Neural crest cell (in vitro differentiated cells): Measurements from ENCODE around the gene ZNF692. TPM values are rescaled to one million over a fixed set of nuclear protein-coding genes. Genes with fewer than 3 reads are reported as not detected.

Experiments
- DNase-seq: peaks from one replicate; pipeline ENCODE4 v3.0.0; 2021; ENCODE audit warnings: low read depth, mixed read lengths, low spot score
- H3K27ac Mint-ChIP-seq: one replicate; pipeline ENCODE4 v1.8.0; 2021; ENCODE audit warnings: mild to moderate bottlenecking, mixed read lengths; ENCODE audit not compliant: unreplicated experiment
- H3K27me3 Mint-ChIP-seq: 2 replicates; pipeline ENCODE4 v1.8.0; 2021; ENCODE audit warnings: low read depth, mild to moderate bottlenecking, mixed read lengths
- H3K36me3 Mint-ChIP-seq: 2 replicates; pipeline ENCODE4 v1.8.0; 2021; ENCODE audit warnings: low read depth, mild to moderate bottlenecking, mixed read lengths
- H3K4me1 Mint-ChIP-seq: 2 replicates; pipeline ENCODE4 v1.8.0; 2021; ENCODE audit warnings: mixed read lengths
- H3K4me3 Mint-ChIP-seq: one replicate; pipeline ENCODE4 v1.8.0; 2021; ENCODE audit warnings: mild to moderate bottlenecking, mixed read lengths
- H3K9me3 Mint-ChIP-seq: 2 replicates; pipeline ENCODE4 v1.8.0; 2021; ENCODE audit warnings: mixed read lengths
- CTCF ChIP-seq: fragments of 200-600 bp; sonication (generic); conservative IDR thresholded peaks from 2 replicates; pipeline ENCODE4 v1.5.0; 2021; ENCODE audit warnings: antibody characterized with exemption, mild to moderate bottlenecking
- total RNA-seq: library from RNA; stranded (reverse); gene quantifications from 2 replicates; pipeline ENCODE4 v1.2.1, GENCODE V29; 2021

ZNF692 gene
- total RNA-seq, 1 donor from 2014 or later: 72.8 TPM

- Mint-ChIP-seq H3K27me3 (peaks cover 7% of the 10 kb centered on the region), H3K27ac (no peak overlapping the region), H3K9me3 (no peaks in the 10 kb centered on the region), H3K4me1 (peaks cover 26% of the 10 kb centered on the region), H3K4me3 (peak overlapping the region; percentile 90), H3K36me3 (peaks cover 12% of the 10 kb centered on the region)
- TF ChIP-seq CTCF: no peak
- DNase-seq: no peak
Measured at GRCh38 chr1:248855580-248855979, 3.3 kb downstream of the ZNF692 start.

- H3K27me3 Mint-ChIP-seq: peaks cover 3% of the 10 kb centered on the region
- peak overlapping the region; percentile 16 for H3K27ac Mint-ChIP-seq
- H3K9me3 Mint-ChIP-seq: no peaks in the 10 kb centered on the region
- peaks cover 18% of the 10 kb centered on the region for H3K4me1 Mint-ChIP-seq
- no peak for TF ChIP-seq CTCF
- DNase-seq: no peak
- H3K4me3 Mint-ChIP-seq: no peak overlapping the region
- peaks cover 15% of the 10 kb centered on the region for H3K36me3 Mint-ChIP-seq
Measured at GRCh38 chr1:248853663-248854375, 5.1 kb downstream of the ZNF692 start.

- DNase-seq: no peak
- TF ChIP-seq CTCF: no peak
- Mint-ChIP-seq H3K4me3 (no peak overlapping the region), H3K27ac (no peak overlapping the region), H3K36me3 (peaks cover 16% of the 10 kb centered on the region), H3K9me3 (no peaks in the 10 kb centered on the region), H3K27me3 (no peaks in the 10 kb centered on the region), H3K4me1 (peaks cover 10% of the 10 kb centered on the region)
Measured at GRCh38 chr1:248852481-248853405, 6.1 kb downstream of the ZNF692 start.

GRCh38 chr1:248851390-248851789, 7.5 kb downstream of the ZNF692 start:
- H3K9me3 Mint-ChIP-seq: no peaks in the 10 kb centered on the region
- H3K4me3 Mint-ChIP-seq: no peak overlapping the region
- DNase-seq: no peak
- H3K27me3 Mint-ChIP-seq: no peaks in the 10 kb centered on the region
- TF ChIP-seq CTCF: no peak
- H3K4me1 Mint-ChIP-seq: peaks cover 5% of the 10 kb centered on the region
- peak overlapping the region; percentile 57 for H3K27ac Mint-ChIP-seq
- peaks cover 16% of the 10 kb centered on the region for H3K36me3 Mint-ChIP-seq

- no peak for DNase-seq
- Mint-ChIP-seq H3K9me3 (no peaks in the 10 kb centered on the region), H3K27ac (peak overlapping the region; percentile 12), H3K4me3 (no peak overlapping the region), H3K27me3 (no peaks in the 10 kb centered on the region), H3K36me3 (peaks cover 16% of the 10 kb centered on the region), H3K4me1 (peaks cover 5% of the 10 kb centered on the region)
- no peak for TF ChIP-seq CTCF
Measured at GRCh38 chr1:248850536-248851251, 8.2 kb downstream of the ZNF692 start.
